Measurements from ENCODE around the gene MOB2.

Gene MOB2

DNA sequence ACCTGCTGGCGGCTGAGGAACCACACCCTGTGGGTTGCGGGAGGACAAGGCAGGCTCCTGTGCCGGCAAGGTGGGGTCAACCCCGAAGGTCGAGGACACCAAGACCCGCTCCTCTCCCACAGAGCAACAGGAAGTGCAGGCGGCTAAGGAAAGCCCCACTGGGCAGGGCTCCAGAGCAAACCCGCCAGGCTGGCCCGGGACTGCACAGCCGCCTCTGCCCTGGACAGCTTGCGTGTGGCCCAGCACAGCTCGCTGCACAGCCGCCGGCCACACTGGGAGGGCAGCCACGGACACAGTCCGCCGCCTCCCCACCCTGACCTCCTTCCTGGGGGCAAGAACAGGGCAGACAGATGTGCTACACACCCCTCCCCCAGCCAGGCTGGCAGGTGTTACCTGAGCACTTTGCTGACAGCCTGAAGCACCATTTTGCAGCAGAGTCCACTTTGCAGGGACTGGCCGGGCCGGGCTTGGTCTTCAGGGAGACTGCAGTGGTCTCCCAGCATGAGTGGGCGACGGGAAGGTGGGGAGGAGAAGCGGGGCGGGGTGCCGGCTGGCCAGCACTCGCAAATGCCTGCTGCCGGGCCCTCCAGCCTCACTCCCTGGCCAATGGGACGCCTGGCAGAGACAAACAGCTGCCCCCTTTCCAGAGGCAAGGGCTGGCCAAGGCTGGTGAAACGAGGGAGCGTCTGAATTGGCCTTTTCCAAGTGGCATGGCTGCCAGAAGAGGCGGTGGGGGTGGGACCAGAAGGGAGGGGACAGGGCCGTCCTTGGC lies at the start of gene MOB2:
Gene MOB2, minus strand, starts transcription at position 726 of the 772 bp plus-strand sequence. Its CDS starts 223 bp downstream, at position 503.
- DNase-seq (ENCODE audit: low read depth), result peak; percentile 41

DNA sequence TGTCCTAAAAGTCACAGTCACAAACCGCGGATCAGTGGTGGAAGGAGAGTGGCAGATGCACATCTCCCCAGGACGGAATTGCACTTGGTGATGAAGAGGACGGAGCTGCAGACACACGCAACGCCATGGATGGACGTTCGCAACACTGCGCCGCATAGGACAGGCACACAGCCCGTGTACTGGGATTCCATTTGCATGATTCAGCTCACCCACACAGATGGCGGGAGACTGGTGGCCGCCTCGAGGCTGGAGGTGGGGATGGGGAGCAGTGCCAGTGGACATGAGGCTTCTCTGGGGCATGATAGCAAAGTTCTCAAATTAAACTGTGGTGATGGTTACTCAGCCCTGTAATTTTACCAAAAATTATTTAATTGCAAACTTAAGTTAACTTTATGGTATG lies 48.1 kb upstream of the MOB2 start:
- no peak for DNase-seq (ENCODE audit: low read depth)

- DNase-seq (ENCODE audit: low read depth), result no peak
Measured at GRCh38 chr11:1534171-1534570, 47.6 kb upstream of the MOB2 start.

DNA sequence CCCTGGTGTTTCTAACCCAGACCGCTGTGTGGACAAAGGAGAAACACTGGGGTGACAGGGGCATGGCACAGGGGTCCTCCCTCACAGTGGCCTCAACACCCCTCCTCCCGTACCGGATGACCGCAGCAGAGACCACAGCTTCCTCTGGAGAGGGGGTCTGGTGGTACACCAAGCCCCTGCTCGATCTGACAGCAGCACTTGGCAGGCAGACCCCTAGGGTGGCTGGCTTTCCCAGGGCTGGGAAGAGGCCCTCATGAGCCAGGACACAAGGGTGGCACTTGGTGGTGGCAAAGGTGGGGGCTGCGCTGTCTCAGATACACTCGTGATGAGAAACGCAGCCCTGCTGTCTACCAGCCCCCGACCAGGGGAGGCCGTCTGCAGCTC lies 46.8 kb upstream of the MOB2 start:
- DNase-seq (ENCODE audit: low read depth), result no peak

GRCh38 chr11:1532606-1533341 lies 46.2 kb upstream of the MOB2 start:
- no peak for DNase-seq (ENCODE audit: low read depth)

- no peak for DNase-seq (ENCODE audit: low read depth)
Measured at GRCh38 chr11:1532014-1532586, 45.5 kb upstream of the MOB2 start.

DNA sequence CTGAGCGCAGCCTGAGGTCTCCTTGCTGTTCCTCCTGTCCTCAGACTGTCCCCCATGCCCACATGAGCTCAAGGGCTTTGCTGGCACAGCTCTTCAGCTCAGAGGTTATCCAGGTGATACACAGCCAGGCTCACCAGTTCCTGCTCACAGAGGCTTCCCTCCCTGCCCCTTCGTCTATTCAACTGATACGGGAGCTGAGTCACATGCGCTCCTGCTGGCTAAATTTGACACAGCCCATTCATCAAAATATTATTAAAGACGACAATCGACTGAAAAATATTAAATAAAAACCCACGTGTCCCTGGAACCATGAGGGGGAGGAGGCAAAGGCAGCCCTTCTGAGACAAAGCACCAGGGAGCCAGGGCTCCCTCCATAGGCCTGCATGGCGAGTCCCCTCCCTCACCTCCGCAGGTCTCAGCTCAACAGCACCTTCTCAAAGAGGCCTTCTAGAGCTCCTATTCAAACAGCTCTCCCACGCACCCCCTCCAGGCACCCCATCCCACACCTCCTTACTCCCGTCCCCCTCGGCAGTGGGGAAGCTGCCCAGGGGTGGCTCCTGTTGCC lies 45.0 kb upstream of the MOB2 start:
- no peak for DNase-seq (ENCODE audit: low read depth)

DNA sequence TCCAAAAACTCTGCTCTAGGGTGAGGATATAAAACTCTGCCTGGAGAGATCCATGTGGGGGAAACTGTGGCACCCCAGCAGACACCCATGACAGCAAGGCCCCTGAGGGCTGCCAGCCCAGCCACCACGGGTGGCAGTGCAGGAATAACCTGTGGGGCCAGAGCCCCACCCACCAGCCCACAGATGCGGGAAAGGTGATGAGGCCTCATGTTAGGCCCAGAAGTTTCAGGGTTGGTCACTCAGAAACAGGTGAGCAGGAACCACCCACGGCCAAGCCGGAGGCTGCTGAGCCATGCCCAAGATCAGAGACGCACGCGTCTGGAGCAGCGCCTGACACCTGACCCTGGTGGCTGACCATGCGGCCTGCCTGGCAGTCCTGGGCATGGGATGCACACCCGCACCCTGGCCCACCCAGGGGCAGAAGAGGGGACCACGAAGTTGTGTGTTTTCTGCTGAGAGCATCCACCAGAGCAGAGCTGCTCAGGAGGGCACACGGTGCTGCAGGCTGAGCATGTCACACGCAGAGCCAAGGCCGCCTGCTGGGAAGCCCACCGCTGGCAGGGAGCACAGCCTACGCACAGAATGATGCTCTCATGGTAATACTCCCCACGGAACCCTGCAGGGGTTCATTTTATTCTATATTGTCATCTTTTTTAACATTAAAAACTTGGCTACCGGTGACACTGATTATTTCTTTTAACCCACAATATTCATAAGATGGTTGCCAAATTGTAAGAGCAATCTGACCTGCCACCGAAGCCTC lies 44.3 kb upstream of the MOB2 start:
- DNase-seq (ENCODE audit: low read depth), result no peak

GRCh38 chr11:1529774-1530173 lies 43.2 kb upstream of the MOB2 start:
- no peak for DNase-seq (ENCODE audit: low read depth)

GRCh38 chr11:1529286-1529685 lies 42.7 kb upstream of the MOB2 start:
- no peak for DNase-seq (ENCODE audit: low read depth)

GRCh38 chr11:1528710-1529109 lies 42.1 kb upstream of the MOB2 start:
- no peak for DNase-seq (ENCODE audit: low read depth)

- no peak for DNase-seq (ENCODE audit: low read depth)
Measured at GRCh38 chr11:1526785-1527184, 40.2 kb upstream of the MOB2 start.

DNA sequence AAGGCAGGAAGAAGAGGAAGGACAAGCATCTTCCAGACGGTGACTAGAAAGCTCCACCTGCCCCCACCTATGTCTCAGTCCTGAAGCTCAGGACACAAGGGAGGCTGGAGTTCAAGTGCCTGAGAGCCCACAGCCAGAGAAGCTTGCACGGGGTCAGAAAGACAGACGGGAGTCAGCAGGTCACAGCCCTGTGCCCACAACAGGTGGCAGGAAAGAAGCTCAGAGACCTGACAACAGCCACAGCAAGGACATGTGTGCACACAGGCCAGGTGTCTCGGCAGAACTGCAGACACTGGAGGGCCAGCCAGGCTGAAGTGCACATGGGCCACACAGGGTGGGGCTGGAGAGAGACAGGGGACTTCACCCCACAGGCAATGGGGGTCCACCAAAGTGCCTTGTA lies 37.2 kb upstream of the MOB2 start:
- no peak for DNase-seq (ENCODE audit: low read depth)

DNA sequence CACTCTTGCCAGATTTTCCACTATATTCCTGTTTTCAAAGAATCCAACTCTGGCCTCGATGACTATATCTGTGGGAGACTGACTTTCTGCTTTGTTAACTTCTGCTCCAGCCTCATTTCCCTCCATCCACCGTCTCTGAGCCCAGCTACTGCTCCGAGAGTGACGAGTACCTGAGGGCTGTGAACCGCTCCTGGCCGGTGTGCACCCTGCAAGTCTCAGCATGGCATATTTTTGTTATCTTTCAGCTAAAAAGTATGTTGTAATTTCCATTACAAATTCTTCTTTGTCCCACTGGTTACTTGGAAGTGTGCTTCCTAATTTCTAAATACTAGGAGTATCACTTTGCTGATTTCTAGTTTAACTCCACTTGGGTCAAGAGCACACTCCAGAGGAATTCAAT lies 36.5 kb upstream of the MOB2 start:
- no peak for DNase-seq (ENCODE audit: low read depth)

DNA sequence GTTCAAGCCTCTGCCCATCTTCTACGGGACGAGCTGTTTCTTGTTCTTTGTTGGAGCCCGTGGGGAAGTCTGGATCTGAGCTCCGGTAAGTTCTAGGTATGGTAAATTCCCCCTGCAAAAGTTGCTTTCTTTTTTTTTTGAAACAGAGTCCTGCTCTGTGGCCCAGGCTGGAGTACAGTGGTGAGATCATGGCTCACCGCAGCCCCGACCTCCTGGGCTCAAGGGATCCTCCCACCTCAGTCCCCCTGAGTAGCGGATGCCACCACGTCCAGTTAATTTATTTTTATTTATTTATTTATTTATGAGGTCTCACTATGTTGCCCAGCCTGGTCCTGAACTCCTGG lies 35.5 kb upstream of the MOB2 start:
- DNase-seq (ENCODE audit: low read depth), result no peak

GRCh38 chr11:1521382-1522080 lies 35.0 kb upstream of the MOB2 start:
- DNase-seq (ENCODE audit: low read depth), result no peak

- no peak for DNase-seq (ENCODE audit: low read depth)
Measured at GRCh38 chr11:1520663-1521267, 34.2 kb upstream of the MOB2 start.

DNA sequence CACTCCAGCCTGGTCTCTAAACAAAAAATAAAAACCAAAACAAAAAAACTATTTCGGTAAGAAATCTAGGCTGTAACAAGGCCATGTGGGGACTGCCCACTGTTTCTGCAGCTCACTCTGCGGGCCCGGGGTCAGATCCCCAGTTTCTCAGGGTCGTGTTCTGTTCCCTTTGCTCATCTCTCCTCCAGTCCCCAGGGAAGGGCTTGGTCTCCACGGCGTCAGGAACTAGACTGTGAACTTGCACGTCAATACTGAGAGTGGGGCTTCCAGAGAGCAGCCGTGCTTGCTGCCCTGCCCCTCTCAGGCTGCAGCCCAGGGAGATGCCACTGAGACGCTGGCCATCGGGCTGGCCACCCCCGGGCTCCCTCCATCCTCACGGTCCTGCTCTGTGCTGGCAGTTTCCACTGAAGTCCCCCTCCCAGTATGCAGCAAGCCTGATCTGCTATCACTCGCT lies 33.7 kb upstream of the MOB2 start:
- DNase-seq (ENCODE audit: low read depth), result no peak

- DNase-seq (ENCODE audit: low read depth), result no peak
Measured at GRCh38 chr11:1519028-1520010, 32.7 kb upstream of the MOB2 start.

- DNase-seq (ENCODE audit: low read depth), result no peak
Measured at GRCh38 chr11:1518301-1518700, 31.7 kb upstream of the MOB2 start.

All from iris pigment epithelial cell (primary cell).